Osteoblast (primary cell): ENCODE results near the gene HDAC5. TPM values are rescaled to one million over a fixed set of nuclear protein-coding genes. Genes with fewer than 3 reads are reported as not detected.

Experiments used
- DNase-seq: peaks from one replicate; pipeline ENCODE4 v3.0.0; 2011; ENCODE audit warnings: low spot score, mixed read lengths; ENCODE audit not compliant: insufficient read length; ENCODE audit errors: missing footprints
- H2AFZ ChIP-seq: 2 replicates; pipeline ENCODE4 v1.6.0; 2011; ENCODE audit warnings: mild to moderate bottlenecking, low read length
- H3K27ac ChIP-seq: 2 replicates; pipeline ENCODE4 v1.5.1; 2011; ENCODE audit warnings: mild to moderate bottlenecking, low read depth, low read length, moderate library complexity
- H3K27me3 ChIP-seq: 2 replicates; pipeline ENCODE4 v1.6.0; 2012; ENCODE audit warnings: mild to moderate bottlenecking, control low read depth, inconsistent platforms, low read length, moderate library complexity; ENCODE audit not compliant: insufficient read depth
- H3K36me3 ChIP-seq: 2 replicates; pipeline ENCODE4 v1.5.1; 2011; ENCODE audit warnings: mild to moderate bottlenecking, low read length, control low read depth, moderate library complexity; ENCODE audit not compliant: insufficient read depth
- H3K4me1 ChIP-seq: 2 replicates; pipeline ENCODE4 v1.5.1; 2011; ENCODE audit warnings: mild to moderate bottlenecking, low read length, control low read depth, moderate library complexity; ENCODE audit not compliant: insufficient read depth
- H3K4me2 ChIP-seq: 2 replicates; pipeline ENCODE4 v1.6.0; 2011; ENCODE audit warnings: mild to moderate bottlenecking, low read length; ENCODE audit not compliant: insufficient read depth
- H3K4me3 ChIP-seq: fragments of 200-600 bp; sonication (generic); 3 replicates; pipeline ENCODE4 v1.5.1; 2012; ENCODE audit warnings: mild to moderate bottlenecking, low read length, inconsistent platforms; ENCODE audit not compliant: insufficient read depth
- H3K79me2 ChIP-seq: 2 replicates; pipeline ENCODE4 v1.6.0; 2012; ENCODE audit warnings: mild to moderate bottlenecking, low read length, control low read depth, inconsistent platforms; ENCODE audit not compliant: insufficient read depth
- H3K9me3 ChIP-seq: 2 replicates; pipeline ENCODE4 v1.5.1; 2011; ENCODE audit warnings: low read depth, low read length, control low read depth
- H4K20me1 ChIP-seq: 2 replicates; pipeline ENCODE4 v1.6.0; 2012; ENCODE audit warnings: mild to moderate bottlenecking, low read length, control low read depth; ENCODE audit not compliant: insufficient read depth
- CTCF ChIP-seq: IDR thresholded peaks from 2 replicates; pipeline ENCODE4 v1.5.1; 2011; ENCODE audit warnings: mild to moderate bottlenecking, low read depth, low read length, moderate library complexity; ENCODE audit errors: extremely low read depth
- total RNA-seq: library from RNA; depleted of rRNA; stranded (reverse); fragments of >200 nt; gene quantifications from 2 replicates; pipeline ENCODE4 v1.2.3, GENCODE V29; 2012

HDAC5 gene
- total RNA-seq, 1 donor: 85.4 TPM

GRCh38 chr17:44092051-44092450 lies 31.4 kb downstream of the HDAC5 start:
- H2AFZ ChIP-seq: no peak overlapping the region
- H3K27me3 ChIP-seq: no peaks in the 10 kb centered on the region
- peaks cover 14% of the 10 kb centered on the region for H3K36me3 ChIP-seq
- no peak for DNase-seq
- H4K20me1 ChIP-seq: no peaks in the 10 kb centered on the region
- peaks cover 22% of the 10 kb centered on the region for H3K4me1 ChIP-seq
- H3K27ac ChIP-seq: no peak overlapping the region
- no peak overlapping the region for H3K4me2 ChIP-seq
- H3K79me2 ChIP-seq: peaks cover 7% of the 10 kb centered on the region
- no peaks in the 10 kb centered on the region for H3K9me3 ChIP-seq
- no peak for TF ChIP-seq CTCF
- no peak overlapping the region for H3K4me3 ChIP-seq

GRCh38 chr17:44091200-44091997 lies 32.0 kb downstream of the HDAC5 start:
- no peak overlapping the region for H3K27ac ChIP-seq
- DNase-seq: peak; percentile 71

GRCh38 chr17:44088254-44088653 lies 35.2 kb downstream of the HDAC5 start:
- Histone ChIP-seq H3K4me2 (no peak overlapping the region), H2AFZ (no peak overlapping the region), H3K4me1 (peaks cover 17% of the 10 kb centered on the region), H3K79me2 (no peaks in the 10 kb centered on the region), H3K9me3 (no peaks in the 10 kb centered on the region), H3K27me3 (no peaks in the 10 kb centered on the region), H3K36me3 (peaks cover 21% of the 10 kb centered on the region), H3K27ac (no peak overlapping the region), H4K20me1 (no peaks in the 10 kb centered on the region), H3K4me3 (no peak overlapping the region)
- DNase-seq: peak; percentile 21
- no peak for TF ChIP-seq CTCF

More at GRCh38 chr17:44091200-44091997, 32.0 kb downstream of the HDAC5 start:
- H3K4me2 ChIP-seq: no peak overlapping the region
- no peak overlapping the region for H3K4me3 ChIP-seq
- H3K27me3 ChIP-seq: no peaks in the 10 kb centered on the region
- H3K36me3 ChIP-seq: peaks cover 14% of the 10 kb centered on the region
- peaks cover 4% of the 10 kb centered on the region for H3K79me2 ChIP-seq
- H3K4me1 ChIP-seq: peaks cover 22% of the 10 kb centered on the region
- TF ChIP-seq CTCF: no peak
- no peaks in the 10 kb centered on the region for H4K20me1 ChIP-seq
- no peak overlapping the region for H2AFZ ChIP-seq
- no peaks in the 10 kb centered on the region for H3K9me3 ChIP-seq

GRCh38 chr17:44087319-44087718 lies 36.1 kb downstream of the HDAC5 start:
- Histone ChIP-seq H4K20me1 (no peaks in the 10 kb centered on the region), H3K36me3 (peaks cover 28% of the 10 kb centered on the region), H3K4me2 (peak overlapping the region; percentile 69), H3K27me3 (no peaks in the 10 kb centered on the region), H3K27ac (peak overlapping the region; percentile 94), H3K9me3 (no peaks in the 10 kb centered on the region), H3K4me1 (peaks cover 22% of the 10 kb centered on the region), H2AFZ (no peak overlapping the region), H3K79me2 (no peaks in the 10 kb centered on the region), H3K4me3 (peak overlapping the region; percentile 44)
- DNase-seq: peak; percentile 39
- TF ChIP-seq CTCF: no peak
